ENCODE measurements around the gene NYAP2. TPM values are rescaled to one million over a fixed set of nuclear protein-coding genes. Genes with fewer than 3 reads are reported as not detected.

Gene NYAP2
- total and polyA plus RNA-seq, 2 of the 4 experiments (the other 2 are of a cell fraction), result not detected

DNA sequence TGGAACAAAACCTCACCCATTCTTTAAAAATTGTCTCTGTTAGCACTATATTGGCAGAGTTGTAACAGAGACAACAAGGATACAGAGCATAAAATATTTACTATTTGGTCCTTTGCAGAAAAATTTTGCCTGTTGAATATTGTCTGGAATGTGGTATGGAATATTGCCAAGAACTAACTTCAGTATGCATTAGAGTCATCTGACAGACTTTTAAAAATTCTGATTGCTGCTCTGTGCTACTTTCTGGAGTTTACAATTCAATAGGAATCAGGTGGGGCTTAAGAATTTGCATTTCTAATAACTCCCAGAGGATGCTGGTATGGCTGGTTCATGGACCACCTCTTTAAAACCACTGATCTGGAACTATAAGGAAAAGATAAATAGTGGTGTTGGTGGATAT is 32.8 kb upstream of the NYAP2 start:
- no peak overlapping the region for H3K23ac ChIP-seq (ENCODE audit: low read depth, low read length)
- dilution Hi-C loops (cut with HindIII; ENCODE audit: low sequenced_read_pairs, unreplicated experiment), result no loop called here
- intact Hi-C loops (cut with micrococcal nuclease), result loop anchor here (1.0 kb wide), 1 partner anchor 206 kb away; no protein-coding TSS in a partner anchor

More for the DNA sequence above, 32.8 kb upstream of the NYAP2 start:
- no peaks in the 10 kb centered on the region for H3K9me1 ChIP-seq (ENCODE audit: insufficient read depth, low read length)
- H2AFZ ChIP-seq (replicated peaks; ENCODE audit: low read length, poor library complexity), result no peak overlapping the region
- H3K9ac ChIP-seq (ENCODE audit: low read depth, low read length), result no peak overlapping the region
- ChIA-PET POLR2A (ENCODE audit: unreplicated experiment) (no interaction called here), CTCF (no interaction called here)
- H2BK15ac ChIP-seq (ENCODE audit: low read depth, low read length), result no peak overlapping the region
- no peak overlapping the region for H2AK5ac ChIP-seq (ENCODE audit: low read depth, low read length)
- no peak for TF ChIP-seq MXI1 (IDR thresholded peaks at IDR 0.05; ENCODE audit: borderline replicate concordance, low read depth, low read length)
- H4K8ac ChIP-seq (ENCODE audit: low read depth in 2 of 2, low read length in 2 of 2), result no peak overlapping the region
- no peak overlapping the region for H3K4me3 ChIP-seq (ENCODE audit: insufficient read depth, low read depth, low read length)
- H3K4me2 ChIP-seq (ENCODE audit: low read depth, low read length), result no peak overlapping the region
- H3K27me3 ChIP-seq (ENCODE audit: control insufficient read depth, insufficient read depth, low read length), result no peaks in the 10 kb centered on the region; the same call in 1 of the 2 replicates
- H3K14ac ChIP-seq (replicated peaks; ENCODE audit: low read depth, low read length), result no peak overlapping the region
- no peak overlapping the region for H4K91ac ChIP-seq (ENCODE audit: insufficient read depth, low read depth, low read length)
- in situ Hi-C loops (cut with MboI; ENCODE audit: low sequenced_read_pairs), result no loop called here
- no peak overlapping the region for H2BK5ac ChIP-seq (ENCODE audit: low read depth, low read length, poor library complexity, severe bottlenecking)
- DNase-seq (no peak), ATAC-seq (ENCODE audit: low read depth) (no peak)
- BruUV-seq (replicated peaks), result no TSS peak
- H3K4me1 ChIP-seq (ENCODE audit: control insufficient read depth, insufficient read depth, low read length), result no peaks in the 10 kb centered on the region
- no peaks in the 10 kb centered on the region for H4K20me1 ChIP-seq (ENCODE audit: insufficient read depth, low read length)
- H3K9me3 ChIP-seq (ENCODE audit: control insufficient read depth, insufficient read depth, low read length), result no peaks in the 10 kb centered on the region
- H2AK9ac ChIP-seq (replicated peaks; ENCODE audit: low read depth, low read length, poor library complexity), result no peak overlapping the region
- no peaks in the 10 kb centered on the region for H3K36me3 ChIP-seq (ENCODE audit: control insufficient read depth, insufficient read depth, low read length)
- no peak overlapping the region for H3K56ac ChIP-seq (ENCODE audit: extremely low read depth, insufficient read depth, low read length)
- H3K27ac ChIP-seq (ENCODE audit: insufficient read depth, low read length), result no peak overlapping the region
- H3K18ac ChIP-seq (ENCODE audit: low read depth, low read length), result no peak overlapping the region
- H4K5ac ChIP-seq (ENCODE audit: low read depth, low read length), result no peak overlapping the region
- no peaks in the 10 kb centered on the region for H3K79me1 ChIP-seq (ENCODE audit: low read depth in 1 of 2, low read length in 2 of 2)
- no peak overlapping the region for H2BK20ac ChIP-seq (ENCODE audit: low read depth, low read length)
- H3K4ac ChIP-seq (ENCODE audit: low read depth, low read length), result no peak overlapping the region
- no peak overlapping the region for H2BK120ac ChIP-seq (ENCODE audit: low read depth, low read length)
